Psoas muscle (tissue), 8 donors: ENCODE data around the gene BAD. TPM values are rescaled to one million over a fixed set of nuclear protein-coding genes. Genes with fewer than 3 reads are reported as not detected.

Experiments
- ATAC-seq, 4 donors: fragments of 200-7000 bp; cut with Tn5 transposase; one replicate each; pipeline ENCODE4 v1.9.1; 2020; ENCODE audit warnings: moderate library complexity in 3 of 4, mild to moderate bottlenecking in 2 of 4
- DNase-seq, 2 donors: peaks; one replicate each; pipeline ENCODE4 v3.0.0-alpha.2; 2020
- H3K27ac ChIP-seq: fragments of 200-600 bp; one replicate; pipeline ENCODE4 v1.8.0; 2022
- H3K27me3 ChIP-seq, 3 donors: fragments of 200-600 bp in 1 of 3; one replicate each; pipeline versions ENCODE4 v1.6.1 to v1.8.0; 2013 to 2022; ENCODE audit warnings: low read length in 2 of 3, mild to moderate bottlenecking in 2 of 3, moderate library complexity in 1 of 3; ENCODE audit not compliant: insufficient read depth in 3 of 3
- H3K36me3 ChIP-seq, 2 donors: fragments of 200-600 bp in 1 of 2; one replicate each; pipeline versions ENCODE4 v1.6.1 to v1.8.0; 2013 to 2022; ENCODE audit warnings: low read depth in 1 of 2, mild to moderate bottlenecking in 1 of 2, moderate library complexity in 1 of 2; ENCODE audit not compliant: insufficient read depth in 1 of 2
- H3K4me1 ChIP-seq: fragments of 200-600 bp; one replicate; pipeline ENCODE4 v1.8.0; 2022
- H3K4me3 ChIP-seq: fragments of 200-600 bp; one replicate; pipeline ENCODE4 v1.8.0; 2022; ENCODE audit warnings: mild to moderate bottlenecking
- H3K9me3 ChIP-seq: fragments of 200-600 bp; one replicate; pipeline ENCODE4 v1.8.0; 2022
- CTCF ChIP-seq: fragments of 200-600 bp; IDR thresholded peaks from one replicate; pipeline ENCODE4 v1.8.0; 2022; ENCODE audit warnings: antibody characterized with exemption
- WGBS, 3 donors: extraction: QIAGEN DNeasy Blood & Tissue Kit; methylation state at CpG; one replicate each; pipeline versions ENCODE4 v1.1.6 to v1.1.7; 2013; 5-methylcytosine and 5-hydroxymethylcytosine counted together
- intact Hi-C, 2 donors: fragments of 100-400 bp; cut with DNase I; formaldehyde crosslinking; loops; one replicate each; pipeline versions ENCODE4 v1.11.0 to v1.14.2; 2022
- polyA plus RNA-seq, 3 donors: library from polyadenylated mRNA; stranded (reverse); fragments of 200-250 nt; gene quantifications; one replicate each; pipeline ENCODE4 v1.2.3, GENCODE V29; 2013
- total RNA-seq, 4 donors: library from RNA; stranded (reverse); fragmentation: NEBNext Ultra II Directional in 2 of 4; extraction: Animal tissue kit (Norgen Biotek cat#: 25700) in 2 of 4; gene quantifications; one replicate each; pipeline versions ENCODE4 v1.2.1 to v1.2.4, GENCODE V29; 2021 to 2023
- donor health status: healthy with polysubstance abuse.
- donor health status: DM: no; HTN: no; CAD: no; lungs with moderate emphysema.
- donor health status: Bipolar disorder and iron deficiency.
- donor health status: healthy.
- donor health status: DM: yes; HTN: yes; CAD: no.
- donor health status: DM: no; HTN: no; CAD: no.
- donor health status: DM: no; HTN: no; CAD: no.
- donor health status: DM: yes; HTN: yes; CAD: no.

BAD gene
- total and polyA plus RNA-seq, 7 donors: 27.7 to 135 (median 30.5) TPM

GRCh38 chr11:64245797-64246620 is 38.5 kb downstream of the BAD start:
- 1 to 2% (median 2%) methylated on average over 31 to 46 of the region's 46 CpGs for WGBS, 3 donors
- Histone ChIP-seq H3K36me3 (peaks cover 0 to 22% of the 10 kb centered on the region in 2 donors), H3K4me3 (peak overlapping the region; percentile 93), H3K4me1 (peaks cover 34% of the 10 kb centered on the region), H3K27ac (peak overlapping the region; percentile 99), H3K27me3 (no peaks in the 10 kb centered on the region), H3K9me3 (no peaks in the 10 kb centered on the region)
- no peak for TF ChIP-seq CTCF
- DNase-seq: peak; percentile 92 to 94
- intact Hi-C loops: no loop called here
- peak; percentile 38 to 52 (median 41) for ATAC-seq

- WGBS, 3 donors: 0 to 3% (median 3%) methylated on average over 4 to 6 of the region's 6 CpGs
- Histone ChIP-seq H3K27me3 (no peaks in the 10 kb centered on the region), H3K4me1 (peaks cover 30% of the 10 kb centered on the region), H3K27ac (peak overlapping the region; percentile 99), H3K4me3 (peak overlapping the region; percentile 93), H3K9me3 (no peaks in the 10 kb centered on the region), H3K36me3 (peaks cover 0 to 22% of the 10 kb centered on the region in 2 donors)
- peak; percentile 74 to 89 for DNase-seq
- no peak for TF ChIP-seq CTCF
- intact Hi-C loops: no loop called here
- peak; percentile 5 to 21 (median 14) for ATAC-seq
These were observed 39.1 kb downstream of the BAD start for GRCh38 chr11:64245401-64245796.

- WGBS, 3 donors: 13 to 22% (median 19%) methylated on average over 6 of the region's 6 CpGs
- intact Hi-C loops: no loop called here
- DNase-seq (no peak), ATAC-seq (no peak)
- Histone ChIP-seq H3K9me3 (no peaks in the 10 kb centered on the region), H3K4me3 (peak overlapping the region; percentile 93), H3K27ac (peak overlapping the region; percentile 99), H3K27me3 (no peaks in the 10 kb centered on the region), H3K4me1 (peaks cover 34% of the 10 kb centered on the region), H3K36me3 (peaks cover 0 to 22% of the 10 kb centered on the region in 2 donors)
- no peak for TF ChIP-seq CTCF
These were observed 39.5 kb downstream of the BAD start for GRCh38 chr11:64244966-64245365.

- no peak for ATAC-seq
- Histone ChIP-seq H3K4me1 (peaks cover 37% of the 10 kb centered on the region), H3K4me3 (peak overlapping the region; percentile 93), H3K27ac (peak overlapping the region; percentile 99), H3K27me3 (no peaks in the 10 kb centered on the region), H3K9me3 (no peaks in the 10 kb centered on the region), H3K36me3 (peaks cover 0 to 22% of the 10 kb centered on the region in 2 donors)
- DNase-seq: no peak
- 19 to 42% (median 31%) methylated on average over 5 of the region's 5 CpGs for WGBS, 3 donors
- intact Hi-C loops: no loop called here
- TF ChIP-seq CTCF: no peak
These were observed 40.4 kb downstream of the BAD start for GRCh38 chr11:64244107-64244506.
